GM12878 (cell line): ENCODE measurements around the gene GNB5. TPM values are rescaled to one million over a fixed set of nuclear protein-coding genes. Genes with fewer than 3 reads are reported as not detected.
"Not testable (repeated sequence)": the region's sequence is repeated elsewhere in the genome, so short reads cannot be mapped to it uniquely, and the experiment has no call there.

Experiments used
- ATAC-seq: fragments of 200-7000 bp; cut with Tn5 transposase; 3 replicates; pipeline ENCODE4 v1.9.1; 2020; ENCODE audit warnings: mild to moderate bottlenecking, moderate library complexity
- BruUV-seq: library from RNA; stranded (reverse); fragments of 400-500 nt; replicated peaks from 2 replicates; lab custom pipeline; 2021; lab: Mats Ljungman, UMichigan
- CTCF ChIA-PET: fragments of 300-600 bp; sonication (Branson Sonifier 250); formaldehyde crosslinking; extraction: SDS; loops from one replicate; lab custom pipeline; 2021; ENCODE audit warnings: inconsistent platforms; lab: Yijun Ruan, JAX
- POLR2A ChIA-PET: fragments of 350-600 bp; formaldehyde crosslinking; extraction: SDS; loops from one replicate; lab custom pipeline; 2021; ENCODE audit warnings: inconsistent platforms; lab: Charles Lee
- RAD21 ChIA-PET: fragments of 300-600 bp; sonication (Branson Sonifier 250); formaldehyde crosslinking; loops from one replicate; lab custom pipeline; 2023; ENCODE audit warnings: antibody characterized with exemption; ENCODE audit not compliant: unreplicated experiment; lab: Charles Lee
- SMC1A ChIA-PET: fragments of 300-600 bp; sonication (Branson Sonifier 250); formaldehyde crosslinking; loops from one replicate; lab custom pipeline; 2023; ENCODE audit not compliant: unreplicated experiment, uncharacterized antibody; lab: Charles Lee
- DNase-seq: peaks from one replicate; pipeline ENCODE4 v3.0.0-alpha.2; 2011; ENCODE audit warnings: low read depth, low spot score
- FAIRE-seq: peaks from 3 replicates; lab custom pipeline; 2011; peaks lifted over from hg19 to GRCh38; lab: Jason Lieb, UNC
- H2AFZ ChIP-seq: 2 replicates; pipeline ENCODE4 v1.6.0; 2011; ENCODE audit warnings: low read depth, low read length, control low read depth; ENCODE audit not compliant: control insufficient read depth
- H3K27ac ChIP-seq: 2 replicates; pipeline ENCODE4 v1.5.1; 2011; ENCODE audit warnings: control low read depth; ENCODE audit not compliant: control insufficient read depth, insufficient read depth
- H3K27me3 ChIP-seq, 2 experiments: replicated peaks in 1 of 2; 2 replicates each; pipeline versions ENCODE4 v1.6.0 to v1.6.1; 2011; ENCODE audit warnings: low read length in 1 of 2; ENCODE audit not compliant: control insufficient read depth in 2 of 2, insufficient read depth in 2 of 2
- H3K36me3 ChIP-seq, 2 experiments: 2 replicates each; pipeline ENCODE4 v1.5.1; 2011; ENCODE audit warnings: low read length in 1 of 2; ENCODE audit not compliant: control insufficient read depth in 2 of 2, insufficient read depth in 2 of 2
- H3K4me1 ChIP-seq: 2 replicates; pipeline ENCODE4 v1.6.1; 2011; ENCODE audit warnings: mild to moderate bottlenecking, low read length, moderate library complexity, mixed read lengths; ENCODE audit not compliant: control insufficient read depth, insufficient read depth
- H3K4me2 ChIP-seq: 2 replicates; pipeline ENCODE4 v1.6.0; 2011; ENCODE audit warnings: control low read depth; ENCODE audit not compliant: control insufficient read depth, insufficient read depth
- H3K4me3 ChIP-seq: fragments of 200-600 bp; sonication (generic); 2 replicates; pipeline ENCODE4 v1.5.1; 2016
- H3K79me2 ChIP-seq: 2 replicates; pipeline ENCODE4 v1.6.0; 2011; ENCODE audit warnings: low read length; ENCODE audit not compliant: control insufficient read depth, insufficient read depth
- H3K9ac ChIP-seq: 2 replicates; pipeline ENCODE4 v1.8.0; 2011; ENCODE audit warnings: low read length, control low read depth, mixed read lengths; ENCODE audit not compliant: control insufficient read depth, insufficient read depth
- H3K9me3 ChIP-seq: replicated peaks from 3 replicates; pipeline ENCODE4 v1.5.1; 2011; ENCODE audit warnings: mild to moderate bottlenecking, low read length; ENCODE audit not compliant: control insufficient read depth, insufficient read depth
- H4K20me1 ChIP-seq: 2 replicates; pipeline ENCODE4 v1.6.0; 2011; ENCODE audit not compliant: control insufficient read depth, insufficient read depth
- NR2F1 ChIP-seq: fragments of 450-650 bp; conservative IDR thresholded peaks from 2 replicates; pipeline ENCODE4 v1.6.1; 2017; ENCODE audit warnings: mild to moderate bottlenecking
- SREBF1 ChIP-seq: IDR thresholded peaks from 2 replicates; pipeline ENCODE4 v1.6.1; 2012; ENCODE audit warnings: mild to moderate bottlenecking, low read length
- WGBS: methylation state at CpG from one replicate; pipeline ENCODE4 v1.1.6; 2016; ENCODE audit warnings: low lambda C conversion rate; ENCODE audit not compliant: insufficient replicate concordance, insufficient coverage; ENCODE audit errors: missing lambda C conversion rate; 5-methylcytosine and 5-hydroxymethylcytosine counted together
- in situ Hi-C: fragments of 300-500 bp; cut with MboI; formaldehyde crosslinking; loops from 9 replicates; pipeline ENCODE4 v1.14.3; 2018; ENCODE audit warnings: mixed read lengths
- intact Hi-C: fragments of 100-400 bp; cut with micrococcal nuclease; formaldehyde crosslinking; loops from one replicate; pipeline ENCODE4 v1.14.2; 2022; ENCODE audit not compliant: unreplicated experiment
- polyA plus RNA-seq, 11 experiments: library from polyadenylated mRNA; depleted of rRNA in 4 of 11; unstranded in 6 of 11; stranded (reverse) in 5 of 11; fragments of >200 nt; fragmentation: Nextera tagmentation in 4 of 11; fragmentation: Illumina TruSeq in 1 of 11; extraction: Ambion mirVana in 4 of 11; extraction: Trizol in 1 of 11; gene quantifications; 1 replicate in 1 of 11; 2 replicates in 10 of 11; pipeline versions ENCODE4 v1.2.1 to v1.2.3, GENCODE V29; 2011 to 2016; ENCODE audit warnings: inconsistent platforms in 2 of 11, missing spikeins in 2 of 11, low read depth in 1 of 11
- total RNA-seq, 4 experiments: library from RNA; depleted of rRNA in 3 of 4; stranded (reverse); fragments of >200 nt in 3 of 4; fragmentation: Illumina TruSeq in 1 of 4; extraction: Trizol in 1 of 4; gene quantifications; 2 replicates each; pipeline versions ENCODE4 v1.2.1 to v1.2.3, GENCODE V29; 2013 to 2021

GNB5 gene
- total and polyA plus RNA-seq, 10 of the 15 experiments (the other 5 are each of a cell fraction or from before 2014, with no cell fraction given) = 2.4 to 25.9 (median 15.2) TPM

- TF ChIP-seq SREBF1 = no peak
Observed at GRCh38 chr15:52171807-52172206, 19.4 kb downstream of the GNB5 start (continued).

GRCh38 chr15:52171386-52171785 lies 19.8 kb downstream of the GNB5 start:
- no peak overlapping the region for H2AFZ ChIP-seq
- RAD21 ChIA-PET = no interaction called here
- ATAC-seq (peak; percentile 67), DNase-seq (no peak), FAIRE-seq (no peak)
- in situ Hi-C loops (no loop called here), intact Hi-C loops (no loop called here)
- POLR2A ChIA-PET = interaction anchor here (0.7 kb wide), 1 partner anchor 9 kb away, joined by 6 read pairs; no protein-coding TSS in a partner anchor
- BruUV-seq = no TSS peak
- TF ChIP-seq NR2F1 = no peak
- 72% methylated on average over 4 of the region's 4 CpGs for whole genome bisulfite sequencing
- H3K27me3 ChIP-seq = no peaks in the 10 kb centered on the region
- H3K36me3 ChIP-seq = no peaks in the 10 kb centered on the region
- SMC1A ChIA-PET = interaction anchor here (0.6 to 1.6 kb wide), 8 partner anchors 10 to 1535 kb away, joined by 3 to 5 read pairs (median 4); no protein-coding TSS in a partner anchor
- H4K20me1 ChIP-seq = no peaks in the 10 kb centered on the region
- H3K9me3 ChIP-seq = no peaks in the 10 kb centered on the region
- no peaks in the 10 kb centered on the region for H3K79me2 ChIP-seq
- H3K4me3 ChIP-seq = no peak overlapping the region
- no peaks in the 10 kb centered on the region for H3K4me1 ChIP-seq
- no peak overlapping the region for H3K27ac ChIP-seq
- H3K9ac ChIP-seq = no peak overlapping the region
- CTCF ChIA-PET = interaction anchor here (0.7 to 1.8 kb wide), 10 partner anchors 13 to 200 kb away, joined by 3 to 7 read pairs (median 3); no protein-coding TSS in a partner anchor
- no peak overlapping the region for H3K4me2 ChIP-seq

- WGBS = 80% methylated on average over 3 of the region's 3 CpGs
- H4K20me1 ChIP-seq, H3K4me3 ChIP-seq, H3K79me2 ChIP-seq, H3K9me3 ChIP-seq, in situ Hi-C loops, ATAC-seq, FAIRE-seq, intact Hi-C loops, H3K27ac ChIP-seq, H3K4me1 ChIP-seq, BruUV-seq, DNase-seq, H2AFZ ChIP-seq, H3K27me3 ChIP-seq, H3K9ac ChIP-seq, H3K4me2 ChIP-seq, H3K36me3 ChIP-seq: not testable (repeated sequence)
- ChIA-PET POLR2A (interaction anchor here (0.7 kb wide), 1 partner anchor 44 kb away, joined by 6 read pairs; no protein-coding TSS in a partner anchor), RAD21 (interaction anchor here (0.6 kb wide), 1 partner anchor 16 kb away, joined by 3 read pairs; no protein-coding TSS in a partner anchor), SMC1A (interaction anchor here (0.6 to 1.6 kb wide), 3 partner anchors 12 to 62 kb away, joined by 3 to 5 read pairs (median 4); no protein-coding TSS in a partner anchor), CTCF (interaction anchor here (1.1 to 1.8 kb wide), 3 partner anchors 55 to 199 kb away, joined by 3 to 7 read pairs (median 5); no protein-coding TSS in a partner anchor)
Observed at GRCh38 chr15:52170199-52170598, 21.0 kb downstream of the GNB5 start.

GRCh38 chr15:52165494-52166131 lies 25.6 kb downstream of the GNB5 start:
- ATAC-seq, H4K20me1 ChIP-seq, intact Hi-C loops, H3K27ac ChIP-seq, H3K9me3 ChIP-seq, BruUV-seq, H3K4me3 ChIP-seq, H3K36me3 ChIP-seq, H3K4me2 ChIP-seq, FAIRE-seq, H3K4me1 ChIP-seq, in situ Hi-C loops, H3K27me3 ChIP-seq, DNase-seq, H3K9ac ChIP-seq, H2AFZ ChIP-seq, H3K79me2 ChIP-seq: not testable (repeated sequence)
- 65% methylated on average over 5 of the region's 5 CpGs for WGBS
- CTCF ChIA-PET = interaction anchor here (0.6 to 4.7 kb wide), 5 partner anchors 9 to 62 kb away, joined by 3 to 38 read pairs (median 5); no protein-coding TSS in a partner anchor
- RAD21 ChIA-PET = interaction anchor here (1.6 kb wide), 1 partner anchor 62 kb away, joined by 3 read pairs; no protein-coding TSS in a partner anchor
- POLR2A ChIA-PET = interaction anchor here (0.5 to 1.2 kb wide), 3 partner anchors 18 to 168 kb away, joined by 3 to 5 read pairs (median 3); no protein-coding TSS in a partner anchor
- SMC1A ChIA-PET = interaction anchor here (0.6 to 3.6 kb wide), 10 partner anchors 8 to 277 kb away, joined by 3 to 11 read pairs (median 4); no protein-coding TSS in a partner anchor
